Keratinocyte (primary cell): ENCODE data around the gene FXYD6. TPM values are rescaled to one million over a fixed set of nuclear protein-coding genes. Genes with fewer than 3 reads are reported as not detected.

ENCODE experiments used
- DNase-seq: peaks from one replicate; pipeline ENCODE4 v3.0.0-alpha.2; 2011; ENCODE audit warnings: low read depth, missing footprints, low spot score
- FAIRE-seq: peaks from 2 replicates; lab custom pipeline; 2011; peaks lifted over from hg19 to GRCh38; lab: Jason Lieb, UNC
- H2AFZ ChIP-seq: 2 replicates; pipeline ENCODE4 v1.6.0; 2012; ENCODE audit warnings: low read length, control low read depth, inconsistent platforms; ENCODE audit not compliant: control insufficient read depth
- H3K27ac ChIP-seq: 2 replicates; pipeline ENCODE4 v1.5.1; 2011; ENCODE audit warnings: low read length; ENCODE audit not compliant: control insufficient read depth, insufficient read depth
- H3K27me3 ChIP-seq: 3 replicates; pipeline ENCODE4 v1.6.0; 2011; ENCODE audit warnings: low read length; ENCODE audit not compliant: control insufficient read depth, insufficient read depth; ENCODE audit errors: extremely low read depth
- H3K36me3 ChIP-seq, 2 experiments: 2 replicates in 1 of 2; 3 replicates in 1 of 2; pipeline ENCODE4 v1.5.1; 2011; ENCODE audit warnings: low read length in 2 of 2, mild to moderate bottlenecking in 1 of 2; ENCODE audit not compliant: control insufficient read depth in 2 of 2, insufficient read depth in 2 of 2; ENCODE audit errors: extremely low read depth in 1 of 2
- H3K4me1 ChIP-seq: 3 replicates; pipeline ENCODE4 v1.5.1; 2011; ENCODE audit warnings: low read length; ENCODE audit not compliant: control insufficient read depth, insufficient read depth; ENCODE audit errors: extremely low read depth
- H3K4me2 ChIP-seq: 3 replicates; pipeline ENCODE4 v1.6.0; 2011; ENCODE audit warnings: low read depth, low read length; ENCODE audit not compliant: control insufficient read depth, insufficient read depth; ENCODE audit errors: extremely low read depth
- H3K4me3 ChIP-seq, 3 experiments: fragments of 200-600 bp in 1 of 3; sonication (generic) in 1 of 3; 2 replicates in 2 of 3; 3 replicates in 1 of 3; pipeline ENCODE4 v1.5.1; 2011 to 2016; ENCODE audit warnings: low read length in 3 of 3, mild to moderate bottlenecking in 3 of 3, control low read depth in 2 of 3, inconsistent platforms in 1 of 3, low read depth in 1 of 3, mixed read lengths in 1 of 3, mixed run types in 1 of 3, moderate library complexity in 1 of 3; ENCODE audit not compliant: control insufficient read depth in 2 of 3, insufficient read depth in 2 of 3; ENCODE audit errors: extremely low read depth in 1 of 3
- H3K79me2 ChIP-seq: 2 replicates; pipeline ENCODE4 v1.6.0; 2012; ENCODE audit warnings: low read length; ENCODE audit not compliant: control insufficient read depth, insufficient read depth
- H3K9ac ChIP-seq: 3 replicates; pipeline ENCODE4 v1.6.0; 2011; ENCODE audit warnings: low read length; ENCODE audit not compliant: control insufficient read depth, insufficient read depth; ENCODE audit errors: extremely low read depth
- H3K9me1 ChIP-seq: 3 replicates; pipeline ENCODE4 v1.6.0; 2011; ENCODE audit warnings: low read length; ENCODE audit not compliant: control insufficient read depth, insufficient read depth; ENCODE audit errors: extremely low read depth
- H3K9me3 ChIP-seq: 2 replicates; pipeline ENCODE4 v1.5.1; 2012; ENCODE audit warnings: low read depth, low read length; ENCODE audit not compliant: control insufficient read depth
- H4K20me1 ChIP-seq: 3 replicates; pipeline ENCODE4 v1.6.0; 2011; ENCODE audit warnings: low read length; ENCODE audit not compliant: control insufficient read depth, insufficient read depth; ENCODE audit errors: extremely low read depth
- CTCF ChIP-seq, 3 experiments: IDR thresholded peaks in 1 of 3; conservative IDR thresholded peaks in 1 of 3; optimal IDR thresholded peaks in 1 of 3; 2 replicates in 2 of 3; 3 replicates in 1 of 3; pipeline versions ENCODE3 to v1.5.1; 2011; ENCODE audit warnings: low read length in 3 of 3, mild to moderate bottlenecking in 3 of 3, moderate library complexity in 2 of 3, control low read depth in 1 of 3, inconsistent platforms in 1 of 3; ENCODE audit not compliant: insufficient read depth in 2 of 3; ENCODE audit errors: extremely low read depth in 1 of 3
- EZH2 ChIP-seq: IDR thresholded peaks from one replicate; pipeline ENCODE4 v1.6.1; 2012; ENCODE audit warnings: inconsistent platforms, mild to moderate bottlenecking, low read length, moderate library complexity
- dilution Hi-C: fragments of 300-500 bp; cut with MboI; formaldehyde crosslinking; loops from one replicate; pipeline ENCODE4 v1.7.0; 2020; ENCODE audit warnings: low sequenced_read_pairs; ENCODE audit not compliant: extremely low pct_ligation_motif_present
- polyA plus RNA-seq, 5 experiments: library from polyadenylated mRNA; depleted of rRNA in 3 of 5; stranded (reverse) in 3 of 5; stranded (forward) in 1 of 5; unstranded in 1 of 5; fragments of >200 nt; gene quantifications; 1 replicate in 1 of 5; 2 replicates in 3 of 5; 3 replicates in 1 of 5; pipeline versions ENCODE4 v1.2.1 to v1.2.3, GENCODE V29; 2011 to 2012; ENCODE audit warnings: missing spikeins in 2 of 5, low read depth in 1 of 5, low replicate concordance in 1 of 5

Gene FXYD6
- polyA plus RNA-seq, 1 donor (not counting 4 experiments of a cell fraction or from before 2014, with no cell fraction given), result not detected

DNA sequence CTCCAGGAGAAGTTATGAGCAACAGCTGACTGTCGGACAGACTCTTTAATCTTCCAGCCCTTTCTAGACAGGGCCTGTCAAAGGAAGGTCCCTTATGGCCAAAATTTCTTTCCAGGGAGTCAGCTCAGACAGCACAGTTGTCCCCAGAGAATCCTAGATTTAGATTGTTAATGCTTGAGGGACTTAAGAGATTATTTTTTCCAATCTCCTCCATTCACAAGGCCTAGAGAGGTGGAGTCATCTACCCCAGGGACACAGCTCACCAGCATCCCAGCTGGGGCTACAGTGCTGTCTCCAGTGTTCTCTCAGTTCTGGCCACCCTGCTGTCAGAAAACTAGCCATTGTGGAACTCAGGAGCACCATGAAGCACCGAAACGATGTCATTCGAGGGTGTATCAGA, 87.2 kb downstream of the FXYD6 start:
- DNase-seq (no peak), FAIRE-seq (no peak)
- H3K4me3 ChIP-seq, result no peak overlapping the region
- H2AFZ ChIP-seq, result no peak overlapping the region
- no peak overlapping the region for H3K4me2 ChIP-seq
- H3K4me1 ChIP-seq, result no peaks in the 10 kb centered on the region
- H3K79me2 ChIP-seq, result no peaks in the 10 kb centered on the region
- no peaks in the 10 kb centered on the region for H4K20me1 ChIP-seq
- H3K27ac ChIP-seq, result no peak overlapping the region
- no peak for TF ChIP-seq CTCF (optimal IDR thresholded peaks at IDR 0.05 in 1 of 3, IDR thresholded peaks at IDR 0.05 in 1 of 3, conservative IDR thresholded peaks at IDR 0.05 in 1 of 3; ENCODE audit: extremely low read depth in 1 of 3, insufficient read depth in 2 of 3, low read length in 3 of 3)
- TF ChIP-seq EZH2, result no peak
- no peak overlapping the region for H3K9ac ChIP-seq
- dilution Hi-C loops, result no loop called here
- no peaks in the 10 kb centered on the region for H3K9me3 ChIP-seq
- H3K9me1 ChIP-seq, result no peaks in the 10 kb centered on the region
- no peaks in the 10 kb centered on the region for H3K36me3 ChIP-seq
- H3K27me3 ChIP-seq, result peaks cover 38% of the 10 kb centered on the region

Other genes starting within 250 kb of the FXYD6 start
- not detected in 3 replicates for gene DSCAML1, start 79.4 kb downstream of the FXYD6 start, polyA plus RNA-seq
- not detected in 3 replicates for gene FXYD2, start 51.9 kb downstream of the FXYD6 start, polyA plus RNA-seq
- 0.95 to 5.2 TPM (median 1.8 TPM) in 3 replicates for gene TMPRSS13, start 52.7 kb upstream of the FXYD6 start, polyA plus RNA-seq
- gene IL10RA, start 109.7 kb upstream of the FXYD6 start, polyA plus RNA-seq, result 0.04 to 0.23 TPM (median 0.14 TPM) in 3 replicates
- gene TMPRSS4, start 200.4 kb upstream of the FXYD6 start, polyA plus RNA-seq, result 0.69 to 1.7 TPM (median 1.2 TPM) in 3 replicates
- gene SMIM35, start 210.3 kb upstream of the FXYD6 start, polyA plus RNA-seq, result not detected in 3 replicates